B cell (primary cell): ENCODE data around the gene EPB41. TPM values are rescaled to one million over a fixed set of nuclear protein-coding genes. Genes with fewer than 3 reads are reported as not detected.
"Not testable (repeated sequence)": the region's sequence is repeated elsewhere in the genome, so short reads cannot be mapped to it uniquely, and the experiment has no call there.

Source experiments
- ATAC-seq: fragments of 200-7000 bp; cut with Tn5 transposase; one replicate; pipeline ENCODE4 v1.10.0; 2021; ENCODE audit warnings: low read depth, mild to moderate bottlenecking, moderate number of reproducible peaks, moderate library complexity
- CTCF ChIA-PET: fragments of 350-600 bp; sonication (Branson Sonifier 250); formaldehyde crosslinking; loops from one replicate; lab custom pipeline; 2021; ENCODE audit warnings: antibody characterized with exemption, inconsistent platforms; lab: Charles Lee
- POLR2A ChIA-PET: fragments of 350-600 bp; sonication (Branson Sonifier 250); formaldehyde crosslinking; loops from one replicate; lab custom pipeline; 2021; ENCODE audit warnings: antibody characterized with exemption; lab: Charles Lee
- DNase-seq: peaks from one replicate; pipeline ENCODE4 v3.0.0; 2013
- H2AFZ ChIP-seq: 2 replicates; pipeline ENCODE4 v1.6.1; 2012; ENCODE audit warnings: mild to moderate bottlenecking, low read depth, low read length; ENCODE audit not compliant: insufficient read depth, poor library complexity, severe bottlenecking
- H3K27ac ChIP-seq, 2 donors: 1 replicate in 1 of 2; 2 replicates in 1 of 2; pipeline ENCODE4 v1.5.1; 2012 to 2013; ENCODE audit warnings: low read length in 2 of 2, mild to moderate bottlenecking in 2 of 2, moderate library complexity in 1 of 2
- H3K27me3 ChIP-seq, 4 experiments: fragments of 200-600 bp in 1 of 4; sonication (generic) in 1 of 4; replicated peaks in 1 of 4; 1 replicate in 2 of 4; 2 replicates in 2 of 4; pipeline versions ENCODE4 v1.6.1 to v1.7.0; 2013 to 2016; ENCODE audit warnings: low read length in 3 of 4, mild to moderate bottlenecking in 2 of 4, mixed read lengths in 1 of 4, moderate library complexity in 1 of 4; ENCODE audit not compliant: insufficient read depth in 4 of 4, control insufficient read depth in 3 of 4; ENCODE audit errors: control extremely low read depth in 1 of 4
- H3K36me3 ChIP-seq, 2 experiments: replicated peaks in 1 of 2; 1 replicate in 1 of 2; 2 replicates in 1 of 2; pipeline versions ENCODE4 v1.6.1 to v1.7.1; 2013; ENCODE audit warnings: low read length in 1 of 2; ENCODE audit not compliant: insufficient read depth in 2 of 2, control insufficient read depth in 1 of 2; ENCODE audit errors: control extremely low read depth in 1 of 2, extremely low read depth in 1 of 2
- H3K4me1 ChIP-seq, 2 donors: fragments of 200-600 bp in 1 of 2; sonication (generic) in 1 of 2; 1 replicate in 1 of 2; 2 replicates in 1 of 2; pipeline versions ENCODE4 v1.5.1 to v1.6.1; 2013 to 2017; ENCODE audit warnings: low read length in 2 of 2; ENCODE audit not compliant: control insufficient read depth in 2 of 2, insufficient read depth in 2 of 2
- H3K4me2 ChIP-seq: replicated peaks from 2 replicates; pipeline ENCODE3; 2012; ENCODE audit warnings: mild to moderate bottlenecking, low read depth, low read length; ENCODE audit not compliant: poor library complexity, severe bottlenecking
- H3K4me3 ChIP-seq, 5 experiments: fragments of 200-600 bp in 1 of 5; sonication (generic) in 1 of 5; 1 replicate in 3 of 5; 2 replicates in 2 of 5; pipeline versions ENCODE4 v1.5.1 to v1.7.0; 2011 to 2016; ENCODE audit warnings: low read length in 4 of 5, mild to moderate bottlenecking in 4 of 5, low read depth in 2 of 5, control low read depth in 1 of 5, moderate library complexity in 1 of 5; ENCODE audit not compliant: insufficient read depth in 1 of 5; ENCODE audit errors: control extremely low read depth in 1 of 5, extremely low read depth in 1 of 5
- H3K79me2 ChIP-seq: fragments of 200-600 bp; sonication (generic); one replicate; pipeline ENCODE4 v1.6.0; 2016; ENCODE audit warnings: low read length; ENCODE audit not compliant: control insufficient read depth, insufficient read depth
- H3K9ac ChIP-seq: fragments of 200-600 bp; sonication (generic); 2 replicates; pipeline ENCODE4 v1.6.1; 2017; ENCODE audit warnings: mild to moderate bottlenecking, low read length, moderate library complexity
- H3K9me3 ChIP-seq, 3 donors: one replicate each; pipeline versions ENCODE4 v1.6.1 to v1.7.1; 2013; ENCODE audit warnings: low read length in 2 of 3; ENCODE audit not compliant: control insufficient read depth in 2 of 3, insufficient read depth in 1 of 3; ENCODE audit errors: control extremely low read depth in 1 of 3
- H4K20me1 ChIP-seq: 2 replicates; pipeline ENCODE4 v1.6.0; 2012; ENCODE audit warnings: mild to moderate bottlenecking, low read length; ENCODE audit not compliant: insufficient read depth, control insufficient read depth, poor library complexity, severe bottlenecking
- H3K27ac Mint-ChIP-seq: one replicate; pipeline ENCODE4 v1.8.0; 2021; ENCODE audit warnings: mixed read lengths
- H3K27me3 Mint-ChIP-seq: one replicate; pipeline ENCODE4 v1.8.0; 2021; ENCODE audit warnings: mixed read lengths
- H3K4me1 Mint-ChIP-seq: one replicate; pipeline ENCODE4 v1.8.0; 2021; ENCODE audit warnings: mixed read lengths
- H3K4me3 Mint-ChIP-seq: one replicate; pipeline ENCODE4 v1.8.0; 2021; ENCODE audit warnings: mixed read lengths
- H3K9me3 Mint-ChIP-seq: one replicate; pipeline ENCODE4 v1.8.0; 2022; ENCODE audit warnings: mixed read lengths; ENCODE audit not compliant: insufficient read depth
- CTCF ChIP-seq: fragments of 200-600 bp; IDR thresholded peaks from one replicate; pipeline ENCODE4 v1.8.0; 2022; ENCODE audit warnings: antibody characterized with exemption, mild to moderate bottlenecking
- EZH2 ChIP-seq: IDR thresholded peaks from 2 replicates; pipeline ENCODE4 v1.6.1; 2012; ENCODE audit warnings: borderline replicate concordance, low read depth, mild to moderate bottlenecking, moderate library complexity, low read length; ENCODE audit not compliant: insufficient read depth, poor library complexity, severe bottlenecking
- WGBS: methylation state at CpG from one replicate; pipeline ENCODE4 v1.1.5; 2013; ENCODE audit warnings: missing lambda C conversion rate; ENCODE audit not compliant: insufficient coverage; 5-methylcytosine and 5-hydroxymethylcytosine counted together
- intact Hi-C: fragments of 100-400 bp; cut with micrococcal nuclease; formaldehyde crosslinking; loops from one replicate; pipeline ENCODE4 v1.10.0; 2022
- polyA plus RNA-seq: library from polyadenylated mRNA; depleted of rRNA; stranded (reverse); fragments of >200 nt; gene quantifications from 2 replicates; pipeline ENCODE4 v1.2.3, GENCODE V29; 2012
- total RNA-seq, 2 donors: library from RNA; stranded (reverse); fragments of 120-200 nt in 1 of 2; gene quantifications; 1 replicate in 1 of 2; 2 replicates in 1 of 2; pipeline versions ENCODE4 v1.2.3 to v1.2.4, GENCODE V29; 2013 to 2022

Gene EPB41
- total and polyA plus RNA-seq, 2 donors (not counting 1 experiment from before 2014, with no cell fraction given) = 45.8 to 186 TPM

DNA sequence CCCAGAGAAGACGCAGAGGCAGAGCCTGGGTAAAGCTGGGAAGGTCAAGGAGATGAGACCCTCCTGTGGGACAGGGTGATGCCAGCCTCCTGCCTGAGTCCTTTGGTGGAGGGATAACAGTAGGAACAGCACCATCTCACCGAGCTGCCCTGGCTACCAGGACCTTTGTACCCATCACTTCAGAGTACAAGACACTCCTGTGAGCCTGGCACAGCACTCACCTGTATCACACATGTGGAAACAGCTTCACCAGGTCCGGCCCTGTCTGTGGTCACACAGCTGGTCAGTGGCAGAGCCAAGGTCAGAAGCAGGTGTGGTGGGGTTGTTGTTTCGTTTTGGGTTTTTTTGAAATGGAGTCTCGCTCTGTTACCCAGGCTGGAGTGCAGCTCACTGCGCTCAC, 214.4 kb downstream of the EPB41 start:
- no peaks in the 10 kb centered on the region for H3K36me3 ChIP-seq
- no peak overlapping the region for H3K4me3 Mint-ChIP-seq
- 87% methylated on average over 5 of the region's 6 CpGs for WGBS

DNA sequence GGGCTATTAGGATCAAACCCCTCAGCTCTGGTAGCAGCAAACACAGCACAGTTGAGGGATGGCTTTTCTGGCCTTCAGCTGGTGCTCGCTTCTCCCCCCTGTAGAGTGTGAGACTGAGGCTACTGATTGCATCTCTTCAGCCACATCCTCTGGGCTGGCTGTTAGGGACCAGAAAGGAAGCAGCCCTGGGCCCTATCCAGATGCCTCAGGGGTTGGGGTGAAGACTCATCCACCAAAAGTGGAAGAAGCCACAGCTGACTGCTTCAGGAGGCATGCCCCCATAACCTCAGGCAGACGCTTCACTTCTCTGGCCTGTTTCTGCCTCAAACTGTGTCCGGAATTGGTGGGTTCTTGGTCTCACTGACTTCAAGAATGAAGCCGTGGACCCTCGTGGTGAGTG, 215.5 kb downstream of the EPB41 start:
- no peaks in the 10 kb centered on the region for H3K79me2 ChIP-seq
- TF ChIP-seq CTCF (no peak), EZH2 (no peak)
- ATAC-seq (no peak), DNase-seq (no peak)
- no peaks in the 10 kb centered on the region for H4K20me1 ChIP-seq
- no peaks in the 10 kb centered on the region for H3K9me3 Mint-ChIP-seq
- no peak overlapping the region for H3K4me3 Mint-ChIP-seq
- H3K27me3 Mint-ChIP-seq = peaks cover 31% of the 10 kb centered on the region
- no peaks in the 10 kb centered on the region for H3K9me3 ChIP-seq
- H3K27ac ChIP-seq = no peak overlapping the region
- 74% methylated on average over 5 of the region's 5 CpGs for WGBS
- CTCF ChIA-PET = no interaction called here
- POLR2A ChIA-PET = no interaction called here
- H3K4me3 ChIP-seq = no peak overlapping the region
- peaks cover 6% of the 10 kb centered on the region for H3K4me1 Mint-ChIP-seq
- peaks cover 2 to 3% of the 10 kb centered on the region in 2 donors for H3K4me1 ChIP-seq
- H3K36me3 ChIP-seq = no peaks in the 10 kb centered on the region
- intact Hi-C loops = no loop called here
- H2AFZ ChIP-seq = no peak overlapping the region
- no peak overlapping the region for H3K4me2 ChIP-seq
- H3K9ac ChIP-seq = no peak overlapping the region
- H3K27me3 ChIP-seq = peaks cover 0 to 14% (median 4%) of the 10 kb centered on the region in 4 experiments
- H3K27ac Mint-ChIP-seq = no peak overlapping the region

More for the DNA sequence above, 214.4 kb downstream of the EPB41 start:
- H3K4me1 Mint-ChIP-seq = peaks cover 9% of the 10 kb centered on the region
- H3K4me1 ChIP-seq = peaks cover 9% of the 10 kb centered on the region in 2 donors
- ChIA-PET CTCF (no interaction called here), POLR2A (no interaction called here)
- H3K27ac Mint-ChIP-seq = no peak overlapping the region
- H3K4me2 ChIP-seq = no peak overlapping the region
- no peak for ATAC-seq
- no peak overlapping the region for H3K4me3 ChIP-seq
- no peak overlapping the region for H3K9ac ChIP-seq
- no peak overlapping the region for H2AFZ ChIP-seq
- H3K9me3 ChIP-seq = no peaks in the 10 kb centered on the region
- H3K27me3 ChIP-seq = peaks cover 0 to 24% (median 7%) of the 10 kb centered on the region in 4 experiments
- no peaks in the 10 kb centered on the region for H3K79me2 ChIP-seq
- no peak for TF ChIP-seq CTCF
- no peak for TF ChIP-seq EZH2
- H4K20me1 ChIP-seq = no peaks in the 10 kb centered on the region
- intact Hi-C loops = no loop called here
- no peak overlapping the region for H3K27ac ChIP-seq
- H3K27me3 Mint-ChIP-seq = peaks cover 28% of the 10 kb centered on the region
- DNase-seq = no peak
- no peaks in the 10 kb centered on the region for H3K9me3 Mint-ChIP-seq

DNA sequence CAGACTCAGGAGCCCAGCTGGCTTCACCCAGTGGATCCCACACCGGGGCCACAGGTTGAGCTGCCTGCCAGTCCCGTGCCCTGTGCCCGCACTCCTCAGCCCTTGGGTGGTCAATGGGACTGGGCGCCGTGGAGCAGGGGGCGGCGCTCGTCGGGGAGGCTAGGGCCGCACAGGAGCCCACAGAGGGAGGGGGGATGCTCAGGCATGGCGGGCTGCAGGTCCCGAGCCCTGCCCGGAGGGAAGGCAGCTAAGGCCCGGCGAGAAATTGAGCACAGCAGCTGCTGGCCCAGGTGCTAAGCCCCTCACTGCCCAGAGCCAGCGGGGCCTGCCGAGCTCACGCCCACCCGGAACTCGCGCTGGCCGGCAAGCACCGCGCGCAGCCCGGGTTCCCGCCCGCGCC, 216.7 kb downstream of the EPB41 start:
- DNase-seq, H3K4me2 ChIP-seq, CTCF ChIA-PET, ATAC-seq, H3K9ac ChIP-seq, H3K27me3 ChIP-seq, H3K4me1 ChIP-seq, H3K36me3 ChIP-seq, H3K4me3 Mint-ChIP-seq, H3K79me2 ChIP-seq, H3K27ac ChIP-seq, H3K27ac Mint-ChIP-seq, H3K9me3 Mint-ChIP-seq, H3K4me1 Mint-ChIP-seq, H4K20me1 ChIP-seq, H3K9me3 ChIP-seq, POLR2A ChIA-PET, H3K4me3 ChIP-seq, intact Hi-C loops, H2AFZ ChIP-seq: not testable (repeated sequence)
- 97% methylated on average over 16 of the region's 29 CpGs for WGBS
- peaks cover 21% of the 10 kb centered on the region for H3K27me3 Mint-ChIP-seq
